Mammary epithelial cell (primary cell): ENCODE results near the gene RFX3.

Experiments
- CTCF ChIP-seq, 2 donors: IDR thresholded peaks in 1 of 2; conservative IDR thresholded peaks in 1 of 2; 2 replicates each; pipeline ENCODE4 v1.5.1; 2011 to 2012; ENCODE audit warnings: inconsistent platforms in 2 of 2, low read length in 2 of 2, mild to moderate bottlenecking in 2 of 2, control low read depth in 1 of 2, low read depth in 1 of 2; ENCODE audit not compliant: insufficient read depth in 1 of 2; ENCODE audit errors: extremely low read depth in 1 of 2
- EZH2 ChIP-seq: IDR thresholded peaks from 2 replicates; pipeline ENCODE4 v1.6.1; 2012; ENCODE audit warnings: low read length, inconsistent platforms, borderline replicate concordance

GRCh38 chr9:3398232-3398648 is 127.6 kb downstream of the RFX3 start:
- TF ChIP-seq CTCF (conservative IDR thresholded peaks at IDR 0.05 in 1 of 2, IDR thresholded peaks at IDR 0.05 in 1 of 2; ENCODE audit: extremely low read depth in 1 of 2, insufficient read depth in 1 of 2, low read depth in 1 of 2, low read length in 2 of 2), result no peak
- no peak for TF ChIP-seq EZH2
